ELR (cell line): ENCODE measurements around the gene SSH2.
"Not testable (repeated sequence)": the region's sequence is repeated elsewhere in the genome, so short reads cannot be mapped to it uniquely, and the experiment has no call there.

Experiments used
- DNase-seq: peaks from one replicate; pipeline ENCODE4 v3.0.0-alpha.2; 2015; ENCODE audit warnings: low read depth

The SSH2 gene

GRCh38 chr17:29930409-29931010, 482 bp upstream of the SSH2 start:
- DNase-seq = no peak

GRCh38 chr17:29929006-29929532, 959 bp downstream of the SSH2 start:
- DNase-seq = peak; percentile 75

- no peak for DNase-seq
These were observed 2.5 kb downstream of the SSH2 start for GRCh38 chr17:29927546-29927945.

- no peak for DNase-seq
These were observed 5.2 kb downstream of the SSH2 start for GRCh38 chr17:29924786-29925185.

GRCh38 chr17:29918922-29919856, 10.8 kb downstream of the SSH2 start:
- peak; percentile 81 for DNase-seq

GRCh38 chr17:29918016-29918415, 12.0 kb downstream of the SSH2 start:
- DNase-seq = no peak

GRCh38 chr17:29914819-29915537, 15.1 kb downstream of the SSH2 start:
- no peak for DNase-seq

- peak; percentile 32 for DNase-seq
These were observed 18.3 kb downstream of the SSH2 start for GRCh38 chr17:29911641-29912177.

- DNase-seq = peak; percentile 47
These were observed 20.6 kb downstream of the SSH2 start for GRCh38 chr17:29909236-29910003.

GRCh38 chr17:29906969-29907368, 23.1 kb downstream of the SSH2 start:
- DNase-seq = no peak

- no peak for DNase-seq
These were observed 24.2 kb downstream of the SSH2 start for GRCh38 chr17:29905879-29906167.

GRCh38 chr17:29905086-29905878, 24.7 kb downstream of the SSH2 start:
- no peak for DNase-seq

GRCh38 chr17:29903471-29903870, 26.6 kb downstream of the SSH2 start:
- no peak for DNase-seq

- DNase-seq = not testable (repeated sequence)
These were observed 32.9 kb downstream of the SSH2 start for GRCh38 chr17:29897136-29897535.

- DNase-seq = no peak
These were observed 37.8 kb downstream of the SSH2 start for GRCh38 chr17:29892201-29892600.

- no peak for DNase-seq
These were observed 38.9 kb downstream of the SSH2 start for GRCh38 chr17:29891131-29891530.

GRCh38 chr17:29885031-29885640, 44.9 kb downstream of the SSH2 start:
- no peak for DNase-seq

- DNase-seq = peak; percentile 41
These were observed 46.5 kb downstream of the SSH2 start for GRCh38 chr17:29883497-29883896.

- no peak for DNase-seq
These were observed 48.8 kb downstream of the SSH2 start for GRCh38 chr17:29881256-29881655.

- DNase-seq = peak; percentile 66
These were observed 50.0 kb downstream of the SSH2 start for GRCh38 chr17:29880031-29880430.
